WTC11 (cell line): ENCODE measurements around the gene SUGT1. TPM values are rescaled to one million over a fixed set of nuclear protein-coding genes. Genes with fewer than 3 reads are reported as not detected.

Experiments
- total RNA-seq: library from RNA; stranded (reverse); gene quantifications from 3 replicates; pipeline ENCODE4 v1.2.3, GENCODE V29; 2021

Gene SUGT1
- total RNA-seq, 1 experiment from 2014 or later: 76.3 TPM

Other genes with a start within 250 kb of the SUGT1 start
- gene THSD1, start 246.7 kb upstream of the SUGT1 start, total RNA-seq: 0.30 to 0.46 TPM (median 0.39 TPM) in 3 replicates
- gene VPS36, start 202.2 kb upstream of the SUGT1 start, total RNA-seq: 18.0 to 21.0 TPM (median 19.2 TPM) in 3 replicates
- gene CKAP2, start 197.4 kb upstream of the SUGT1 start, total RNA-seq: 53.0 to 59.0 TPM (median 56.0 TPM) in 3 replicates
- 8.0 to 9.5 TPM (median 8.5 TPM) in 3 replicates for gene HNRNPA1L2, start 10.4 kb upstream of the SUGT1 start, total RNA-seq
- gene CNMD, start 87.0 kb downstream of the SUGT1 start, total RNA-seq: 65.5 to 95.1 TPM (median 65.6 TPM) in 3 replicates
- gene PCDH8, start 195.8 kb downstream of the SUGT1 start, total RNA-seq: 0.92 to 1.2 TPM (median 1.0 TPM) in 3 replicates